EL (cell line): ENCODE measurements around the gene GPR35.

Experiments used
- DNase-seq: peaks from one replicate; pipeline ENCODE4 v3.0.0-alpha.2; 2016

Gene GPR35, protein sequence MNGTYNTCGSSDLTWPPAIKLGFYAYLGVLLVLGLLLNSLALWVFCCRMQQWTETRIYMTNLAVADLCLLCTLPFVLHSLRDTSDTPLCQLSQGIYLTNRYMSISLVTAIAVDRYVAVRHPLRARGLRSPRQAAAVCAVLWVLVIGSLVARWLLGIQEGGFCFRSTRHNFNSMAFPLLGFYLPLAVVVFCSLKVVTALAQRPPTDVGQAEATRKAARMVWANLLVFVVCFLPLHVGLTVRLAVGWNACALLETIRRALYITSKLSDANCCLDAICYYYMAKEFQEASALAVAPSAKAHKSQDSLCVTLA

DNA sequence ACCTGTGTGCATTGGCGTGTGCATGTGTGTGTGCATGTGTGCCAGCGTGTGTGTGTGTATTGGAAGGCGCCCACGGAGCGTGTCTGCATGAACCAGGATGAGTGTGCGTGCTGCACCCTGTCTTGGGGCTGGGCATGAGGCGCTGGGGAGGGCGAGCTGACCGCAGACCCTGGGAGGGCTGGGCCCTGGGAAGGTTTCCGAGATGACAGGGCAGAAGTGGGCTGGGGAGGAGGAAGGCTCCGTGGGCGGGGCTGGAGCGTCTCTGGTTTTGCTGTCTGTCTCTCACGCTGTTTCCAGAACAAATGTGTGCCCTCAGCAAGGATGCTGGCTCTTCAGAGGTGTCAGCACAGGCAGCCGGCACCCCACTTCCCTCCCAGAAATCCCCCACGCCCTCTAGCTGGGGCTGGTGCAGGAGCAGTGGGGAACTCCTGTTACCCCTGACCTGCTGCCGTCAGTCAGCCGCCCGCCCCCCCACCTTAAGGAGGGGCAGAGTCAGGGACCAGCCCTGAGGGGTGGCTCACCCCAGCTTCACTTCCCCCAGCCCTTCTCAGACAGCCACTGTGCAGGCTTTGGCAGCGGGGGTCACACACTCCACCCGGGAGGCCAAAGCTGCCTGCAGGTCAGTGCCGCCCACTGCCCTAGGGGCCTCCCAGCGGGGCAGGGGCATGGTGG is at the start of gene GPR35:
GPR35 (plus strand) TSS at position 531 of the 672 bp plus-strand sequence. CDS start 4,473 bp downstream, outside the sequence.
- peak; percentile 85 for DNase-seq

DNA sequence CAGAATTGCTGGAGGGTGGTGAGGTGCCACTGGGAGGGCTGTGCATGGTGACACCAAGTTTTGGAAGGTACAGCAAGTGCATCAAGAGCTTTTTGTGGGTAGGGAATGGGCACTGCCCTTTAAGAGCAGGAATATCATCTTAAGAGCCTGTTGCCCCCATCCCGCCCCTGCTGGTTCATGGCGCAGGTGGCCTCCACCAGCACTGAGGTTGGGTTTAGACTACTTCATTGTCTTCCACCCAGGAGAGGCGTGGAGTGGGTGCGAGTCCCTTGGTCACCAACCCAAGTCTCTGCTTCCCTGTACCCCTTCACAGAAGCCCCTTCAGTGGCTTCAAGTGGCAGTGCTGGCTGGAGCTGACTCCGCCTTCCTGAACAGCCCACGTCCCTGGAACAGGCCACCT is 49.2 kb upstream of the GPR35 start:
- DNase-seq, result no peak

DNA sequence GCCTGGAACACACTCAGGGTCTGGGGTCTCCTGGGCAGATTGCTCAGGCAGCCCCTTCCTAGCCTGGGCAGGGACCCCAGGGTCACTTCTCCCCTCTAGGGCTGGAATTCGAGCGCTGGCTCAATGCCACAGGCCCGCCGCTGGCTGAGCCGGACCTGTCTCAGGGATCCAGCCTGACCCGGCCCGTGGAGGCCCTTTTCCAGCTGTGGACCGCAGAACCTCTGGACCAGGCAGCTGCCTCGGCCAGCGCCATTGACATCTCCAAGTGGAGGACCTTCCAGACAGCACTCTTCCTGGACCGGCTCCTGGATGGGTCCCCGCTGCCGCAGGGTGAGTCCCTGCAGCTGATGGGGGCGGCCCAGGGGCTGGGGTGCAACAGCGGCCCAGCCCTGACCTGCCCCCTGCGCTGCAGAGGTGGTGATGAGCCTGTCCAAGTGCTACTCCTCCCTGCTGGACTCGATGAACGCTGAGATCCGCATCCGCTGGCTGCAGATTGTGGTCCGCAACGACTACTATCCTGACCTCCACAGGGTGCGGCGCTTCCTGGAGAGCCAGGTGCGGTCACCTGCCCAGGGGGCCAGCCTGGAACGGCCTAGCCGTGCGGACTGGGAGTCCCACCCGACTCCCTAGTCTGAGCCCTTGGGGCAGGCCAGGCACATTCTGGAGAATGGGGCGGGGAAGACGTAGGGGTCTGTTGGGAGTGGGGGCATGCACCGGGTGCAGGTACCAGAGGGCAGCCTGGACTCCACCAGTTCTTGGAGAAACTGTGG is 48.7 kb upstream of the GPR35 start:
- DNase-seq, result no peak

DNA sequence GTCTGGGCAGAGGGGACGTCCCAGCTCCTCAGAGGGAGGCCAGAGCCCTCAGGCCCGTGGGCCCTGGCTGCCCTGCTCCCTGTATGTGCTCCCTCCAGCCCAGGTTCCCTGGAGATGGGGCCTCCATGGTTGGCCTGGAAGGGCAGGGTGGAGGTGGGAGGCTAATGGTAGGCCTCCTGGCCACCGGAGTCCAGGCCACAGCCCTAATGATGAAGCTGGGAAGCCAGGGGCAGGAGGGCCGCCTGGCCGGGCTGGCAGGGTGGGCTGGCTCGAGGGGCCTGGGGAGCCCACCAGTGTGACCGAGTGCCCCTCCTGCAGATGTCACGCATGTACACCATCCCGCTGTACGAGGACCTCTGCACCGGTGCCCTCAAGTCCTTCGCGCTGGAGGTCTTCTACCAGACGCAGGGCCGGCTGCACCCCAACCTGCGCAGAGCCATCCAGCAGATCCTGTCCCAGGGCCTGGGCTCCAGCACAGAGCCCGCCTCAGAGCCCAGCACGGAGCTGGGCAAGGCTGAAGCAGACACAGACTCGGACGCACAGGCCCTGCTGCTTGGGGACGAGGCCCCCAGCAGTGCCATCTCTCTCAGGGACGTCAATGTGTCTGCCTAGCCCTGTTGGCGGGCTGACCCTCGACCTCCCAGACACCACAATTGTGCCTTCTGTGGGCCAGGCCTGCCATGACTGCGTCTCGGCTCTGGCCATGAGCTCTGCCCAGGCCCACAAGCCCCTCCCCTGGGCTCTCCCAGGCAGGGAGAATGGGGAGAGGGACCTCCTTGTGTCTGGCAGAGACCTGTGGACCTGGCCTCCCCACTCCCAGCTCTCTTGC is 47.8 kb upstream of the GPR35 start:
- no peak for DNase-seq

DNA sequence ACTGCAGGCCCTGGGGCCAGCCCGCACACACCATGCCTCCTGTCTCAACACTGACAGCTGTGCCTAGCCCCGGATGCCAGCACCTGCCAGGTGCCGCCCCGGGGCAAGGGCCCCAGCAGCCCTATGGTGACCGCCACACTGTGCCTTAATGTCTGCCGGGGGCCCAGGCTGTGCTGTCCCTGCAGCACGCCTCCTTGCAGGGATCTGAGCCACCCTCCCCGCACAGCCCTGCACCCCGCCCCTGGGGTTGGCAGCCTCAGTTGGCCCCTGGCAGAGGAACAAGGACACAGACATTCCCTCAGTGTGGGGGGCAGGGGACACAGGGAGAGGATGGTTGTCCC is 47.2 kb upstream of the GPR35 start:
- DNase-seq, result no peak

DNA sequence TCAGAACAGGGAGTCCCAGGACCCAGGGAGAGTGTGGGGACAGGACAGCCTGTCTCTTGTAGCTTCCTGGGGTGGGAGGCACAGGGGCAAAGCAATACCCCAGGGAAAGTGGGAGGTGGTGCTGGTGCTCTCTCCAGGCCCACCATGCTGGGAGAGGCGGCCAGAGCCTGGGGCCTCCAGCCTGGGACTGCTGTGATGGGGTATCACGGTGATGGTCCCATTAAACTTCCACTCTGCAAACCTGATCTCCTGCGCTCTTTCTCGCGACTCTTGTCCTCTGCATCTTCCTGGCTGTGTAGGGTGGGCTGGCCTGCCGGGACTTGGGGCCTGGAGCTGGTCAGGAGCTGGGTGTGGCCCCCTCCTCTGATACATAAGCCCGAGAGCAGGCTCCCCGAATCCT is 46.8 kb upstream of the GPR35 start:
- no peak for DNase-seq

DNA sequence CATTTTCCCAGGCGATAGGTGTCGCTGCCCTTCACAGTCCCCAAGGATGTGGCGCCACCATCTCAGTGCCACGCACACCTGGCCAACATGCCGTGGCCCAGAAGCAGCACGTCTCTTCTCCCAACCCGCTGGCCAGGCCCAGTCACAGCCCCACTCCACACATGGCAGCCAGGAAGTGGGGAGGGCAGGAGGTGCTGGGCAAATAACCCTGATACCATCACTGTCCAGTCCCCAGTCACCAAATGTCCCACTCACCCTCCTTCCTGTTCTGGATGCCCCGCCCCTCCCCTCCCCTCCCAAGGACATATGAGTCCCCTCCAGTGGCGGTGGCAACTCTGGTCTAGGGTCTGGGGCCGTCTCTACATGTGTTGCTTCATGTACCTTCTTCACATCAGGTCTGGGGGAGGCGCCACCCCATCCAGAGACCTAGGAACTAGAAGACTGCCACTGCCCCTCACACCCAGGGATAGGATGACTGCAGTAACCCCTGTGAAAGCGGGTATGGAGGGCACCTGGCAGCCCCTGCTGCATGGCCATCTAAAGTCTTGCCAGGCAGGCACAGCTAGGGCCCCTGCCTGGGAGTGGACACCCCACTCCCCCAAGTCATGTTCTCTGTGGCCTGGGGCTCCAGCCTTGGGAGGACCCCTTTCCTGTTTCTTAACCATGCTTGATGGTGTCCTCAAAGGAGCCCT is 46.1 kb upstream of the GPR35 start:
- no peak for DNase-seq

DNA sequence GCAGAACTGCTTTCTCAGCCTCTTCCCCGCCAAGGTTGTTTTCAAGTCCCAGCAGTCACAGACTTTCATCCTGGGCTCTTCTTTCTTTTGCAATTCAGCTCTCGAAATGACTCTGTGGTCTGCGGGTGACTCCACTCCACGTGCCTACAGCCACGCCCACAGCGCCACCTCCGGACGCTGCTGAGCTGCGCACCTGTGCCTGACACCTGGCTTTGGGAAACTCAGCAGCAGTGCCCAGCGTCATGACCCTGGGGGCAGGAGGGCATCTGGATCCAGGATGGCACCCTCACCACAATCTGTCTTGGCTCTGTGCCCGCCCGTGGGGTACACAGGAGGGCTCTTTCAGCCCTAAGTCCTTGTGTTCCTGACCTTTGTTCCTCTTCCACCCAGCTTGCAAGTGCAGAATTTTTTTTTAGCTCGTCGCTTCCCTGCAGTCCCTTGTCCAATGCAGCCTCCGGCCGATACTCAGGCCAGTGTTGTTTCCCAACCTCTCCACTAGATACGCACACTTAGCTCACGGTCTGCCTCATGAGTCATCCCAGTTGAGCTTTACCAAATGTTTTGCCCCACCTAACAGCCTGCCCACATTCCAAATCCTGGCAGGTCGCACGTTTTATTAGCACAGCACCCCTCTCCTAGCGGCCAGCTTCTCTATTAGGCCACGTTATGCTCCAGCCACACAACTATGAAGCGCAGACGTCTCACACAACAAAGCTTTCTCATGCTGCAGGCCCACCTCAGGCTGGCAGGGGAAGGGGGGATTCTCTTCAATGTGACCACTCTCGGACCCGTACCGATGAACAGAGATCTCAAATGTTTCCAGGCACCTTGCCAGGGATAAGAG is 45.3 kb upstream of the GPR35 start:
- DNase-seq, result peak; percentile 92

DNA sequence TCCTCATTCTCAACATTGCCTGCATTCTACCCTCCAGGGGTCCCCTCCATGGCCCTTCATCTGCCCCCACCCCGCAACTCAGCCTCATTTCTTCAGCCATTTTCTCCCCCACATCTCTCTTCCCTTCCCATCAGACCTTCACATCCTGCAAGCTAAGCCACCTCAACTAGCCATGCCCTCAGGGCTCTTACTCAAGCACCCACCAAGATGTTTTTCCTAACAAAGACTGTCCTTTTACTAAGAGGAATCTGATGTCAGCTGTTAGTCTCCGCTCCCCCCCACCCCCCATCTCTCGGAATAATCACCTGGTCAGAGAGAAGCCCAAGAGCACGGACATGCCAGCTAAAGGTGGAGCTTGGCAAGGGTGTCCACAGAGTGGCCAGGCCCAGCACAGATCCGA is 43.5 kb upstream of the GPR35 start:
- DNase-seq, result peak; percentile 46

DNA sequence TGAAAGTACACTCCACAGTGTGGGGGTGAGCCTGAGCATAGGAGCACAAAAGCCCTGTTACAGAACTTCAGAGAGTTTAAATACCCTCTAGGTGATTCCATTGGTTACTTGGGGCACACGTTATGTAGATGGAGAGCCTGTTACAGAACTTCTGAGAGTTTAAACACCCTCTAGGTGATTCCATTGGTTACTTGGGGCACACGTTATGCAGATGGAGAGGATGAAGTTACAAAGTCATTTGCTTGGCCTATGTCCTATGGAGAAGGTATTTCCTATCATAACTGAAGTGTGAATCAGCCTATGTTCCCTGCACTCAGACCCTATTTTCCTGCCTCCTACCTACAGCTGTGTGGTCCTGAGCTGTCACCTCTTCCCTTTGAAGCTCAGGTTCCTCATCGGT is 42.5 kb upstream of the GPR35 start:
- peak; percentile 21 for DNase-seq

DNA sequence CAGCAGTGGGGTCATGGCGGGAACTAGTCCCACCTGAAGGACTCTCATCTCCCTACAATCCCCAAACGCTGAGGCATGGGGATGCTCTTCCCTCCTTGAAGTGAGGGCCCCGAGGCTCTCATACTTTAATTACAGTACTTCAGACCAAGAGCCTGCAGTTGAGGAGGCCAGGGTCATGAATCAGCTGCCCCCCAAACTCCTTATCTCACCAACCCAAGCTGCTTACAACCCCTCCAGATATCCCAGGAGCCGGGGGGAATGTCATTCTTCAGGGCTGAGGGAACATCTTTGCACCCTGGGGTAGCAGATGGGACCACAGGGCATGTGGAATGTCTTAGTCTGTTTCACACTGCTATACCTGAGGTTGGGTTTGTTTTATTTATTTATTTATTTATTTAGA is 41.5 kb upstream of the GPR35 start:
- DNase-seq, result no peak

DNA sequence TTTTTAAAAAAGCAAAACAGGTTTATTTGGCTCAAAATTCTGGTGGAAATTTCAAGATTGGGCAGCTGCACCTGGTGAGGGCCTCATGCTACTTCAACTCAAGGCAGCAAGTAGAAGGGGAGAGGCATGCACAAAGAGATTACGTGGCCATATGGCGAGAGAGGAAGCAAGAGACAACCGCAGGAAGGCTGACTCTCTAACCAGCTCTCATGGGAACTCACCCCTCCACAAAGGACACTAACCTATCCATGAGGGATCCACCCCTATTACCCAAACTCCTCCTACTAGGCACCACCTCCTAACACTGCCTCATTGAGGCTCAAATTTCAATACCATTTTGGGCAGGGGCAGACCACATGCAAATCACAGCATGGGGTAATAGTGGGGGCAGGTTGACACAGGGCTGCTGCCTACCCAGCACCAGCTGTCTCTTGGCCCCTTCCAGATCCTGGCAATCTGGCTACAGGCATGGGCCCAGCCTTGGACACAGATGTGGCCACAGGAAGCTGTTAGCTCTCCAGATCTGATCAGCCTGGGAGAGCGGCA is 40.7 kb upstream of the GPR35 start:
- DNase-seq, result peak; percentile 29

DNA sequence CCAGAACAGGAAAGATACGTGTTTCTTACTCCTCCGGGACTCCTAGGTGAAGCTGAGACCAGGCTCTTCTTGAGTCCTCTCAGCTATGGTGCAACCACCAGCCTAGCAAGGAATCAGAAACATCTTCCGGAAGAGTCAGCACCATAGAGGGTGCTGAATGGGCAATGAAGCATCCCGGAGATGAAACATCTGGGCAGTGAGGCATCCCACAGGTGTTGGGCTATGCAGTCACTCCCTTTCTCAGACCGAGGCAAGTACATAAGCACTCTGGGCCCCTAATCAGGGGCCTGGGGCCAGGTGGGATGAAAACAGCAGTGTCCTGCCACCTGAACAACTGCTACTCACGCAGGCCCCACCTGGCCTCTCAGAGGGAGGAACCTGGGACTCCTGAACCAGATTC is 40.2 kb upstream of the GPR35 start:
- no peak for DNase-seq

DNA sequence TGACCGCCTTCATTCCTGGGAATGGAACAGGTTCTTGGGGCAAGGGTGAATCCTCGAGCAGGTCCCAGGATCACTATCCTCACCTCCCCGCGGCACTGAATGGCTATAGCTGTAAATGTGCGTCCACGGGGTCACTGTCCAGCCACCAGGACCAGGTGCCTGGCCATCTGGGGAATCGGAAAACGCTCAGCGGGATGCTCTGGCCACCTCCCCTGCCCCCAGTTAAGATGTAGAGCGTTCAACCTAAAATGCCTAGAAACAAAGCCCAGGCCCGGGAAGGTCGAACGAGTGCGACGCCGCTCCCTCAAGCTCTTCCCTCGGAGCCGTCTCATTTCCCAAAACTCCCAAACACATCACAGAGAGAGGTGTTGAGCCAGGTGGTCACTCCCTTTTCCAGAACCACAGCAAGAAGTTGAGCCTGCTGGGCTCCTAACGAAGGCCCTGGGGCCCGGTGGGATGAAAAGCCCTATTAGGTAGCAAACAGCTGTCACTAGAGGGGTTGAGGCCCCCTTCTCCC is 39.5 kb upstream of the GPR35 start:
- no peak for DNase-seq

DNA sequence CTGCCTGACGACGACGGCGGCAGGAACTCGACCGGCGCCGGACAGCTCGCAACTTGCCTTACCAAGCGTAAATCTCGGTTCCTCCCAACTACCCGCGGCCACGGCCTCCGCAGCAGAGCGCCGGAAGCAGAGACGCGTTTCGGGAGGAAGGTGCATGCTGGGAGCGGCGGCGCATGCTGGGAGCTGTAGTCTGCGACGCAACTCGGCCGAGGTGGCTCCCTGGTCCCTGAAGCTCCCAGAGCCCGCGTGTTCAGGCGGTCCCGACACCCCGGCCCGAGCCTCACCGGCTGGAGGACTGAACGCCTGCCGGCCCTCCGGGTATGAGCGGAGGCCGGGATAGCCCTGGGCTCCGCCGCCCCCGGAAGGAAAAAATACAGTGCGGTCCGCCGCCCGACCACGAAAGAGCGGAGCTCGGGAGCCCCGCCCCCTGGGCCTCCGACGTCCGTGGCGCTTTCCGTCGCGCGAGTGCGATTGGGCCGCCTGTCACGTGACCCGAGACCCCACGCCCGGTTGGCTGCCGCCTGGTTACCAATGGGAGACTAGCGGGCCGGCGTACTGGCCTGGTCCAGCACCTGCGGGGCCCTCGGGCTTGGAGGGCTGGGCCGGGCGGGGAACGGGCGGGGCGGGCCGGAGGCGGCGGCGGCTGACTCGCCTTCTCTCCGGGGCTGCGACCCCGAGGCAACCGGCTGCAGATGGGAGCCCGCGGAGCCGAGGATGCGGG is 38.9 kb upstream of the GPR35 start, which contains the start of gene CAPN10:
CAPN10 (plus strand) TSS at position 537 of the 721 bp plus-strand sequence; CDS start at position 715, 178 bp downstream.
- peak; percentile 95 for DNase-seq

DNA sequence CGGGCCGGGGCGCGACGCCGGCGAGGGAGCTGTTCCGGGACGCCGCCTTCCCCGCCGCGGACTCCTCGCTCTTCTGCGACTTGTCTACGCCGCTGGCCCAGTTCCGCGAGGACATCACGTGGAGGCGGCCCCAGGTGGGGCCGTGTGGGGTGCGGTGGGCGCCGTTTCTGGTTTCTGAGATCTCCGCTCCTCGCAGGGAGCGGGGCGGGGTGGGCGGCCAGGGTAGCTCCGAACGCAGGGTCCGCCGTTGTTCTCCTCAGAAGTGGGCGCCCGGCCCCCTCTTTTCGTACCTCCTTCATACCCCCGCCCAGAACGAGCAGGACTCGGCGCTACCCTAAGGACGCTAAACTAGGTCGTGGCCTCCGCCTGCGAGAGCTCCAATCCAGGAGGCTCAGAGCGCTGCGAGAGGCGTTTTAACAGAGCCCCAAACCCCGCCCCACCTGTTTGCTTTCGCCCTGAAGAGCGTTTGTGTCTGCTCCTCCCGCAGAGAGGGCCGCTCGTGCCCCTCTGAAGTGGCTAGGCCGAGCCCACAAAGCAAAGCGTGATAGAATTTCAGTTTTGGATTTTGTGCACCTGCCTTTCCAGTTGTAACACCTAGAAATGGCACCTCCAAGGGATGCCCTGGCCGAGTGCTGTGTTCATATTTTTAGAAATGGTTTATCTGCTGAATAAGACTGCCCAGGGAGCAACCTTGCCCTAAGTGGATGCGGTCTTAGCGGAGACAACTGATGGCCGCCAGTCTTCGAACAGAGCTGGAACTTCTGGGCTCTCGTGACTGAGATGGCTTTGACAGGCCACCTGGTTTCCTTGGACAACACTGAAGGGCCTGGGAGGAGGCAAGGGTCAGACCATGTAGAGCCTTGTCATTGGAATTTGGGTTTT is 38.1 kb upstream of the GPR35 start:
- DNase-seq, result peak; percentile 33

DNA sequence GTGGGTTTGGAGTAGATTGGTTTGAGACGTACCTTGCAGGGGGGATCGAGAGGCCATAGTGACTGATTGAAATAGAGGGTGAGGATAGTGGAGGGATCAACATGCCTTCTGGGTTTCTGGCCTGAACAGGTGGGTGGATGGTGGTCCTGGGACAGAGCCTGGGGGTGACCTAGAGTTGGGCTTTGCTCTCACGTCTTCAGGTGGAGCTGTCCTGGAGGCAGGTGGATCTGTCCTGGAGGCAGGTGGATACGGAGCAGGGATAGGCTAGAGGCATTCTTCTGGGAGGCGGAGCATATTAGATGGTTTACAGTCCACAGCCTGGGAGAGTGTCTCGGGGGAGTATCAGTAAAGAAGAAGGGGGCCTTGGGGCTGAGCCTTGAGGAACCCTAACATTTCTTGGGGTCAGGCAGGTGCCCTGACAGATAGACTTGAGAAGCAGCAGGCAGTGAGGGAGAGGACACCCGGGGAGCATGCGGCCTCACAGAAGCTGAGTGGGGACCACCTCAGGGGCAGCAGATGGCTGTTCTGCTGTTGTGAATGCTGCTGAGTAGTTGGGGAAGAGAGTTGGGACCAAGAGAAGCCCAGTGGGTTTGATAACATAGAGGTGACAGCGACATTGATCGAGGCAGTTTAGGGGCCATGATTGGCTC is 37.1 kb upstream of the GPR35 start:
- no peak for DNase-seq

DNA sequence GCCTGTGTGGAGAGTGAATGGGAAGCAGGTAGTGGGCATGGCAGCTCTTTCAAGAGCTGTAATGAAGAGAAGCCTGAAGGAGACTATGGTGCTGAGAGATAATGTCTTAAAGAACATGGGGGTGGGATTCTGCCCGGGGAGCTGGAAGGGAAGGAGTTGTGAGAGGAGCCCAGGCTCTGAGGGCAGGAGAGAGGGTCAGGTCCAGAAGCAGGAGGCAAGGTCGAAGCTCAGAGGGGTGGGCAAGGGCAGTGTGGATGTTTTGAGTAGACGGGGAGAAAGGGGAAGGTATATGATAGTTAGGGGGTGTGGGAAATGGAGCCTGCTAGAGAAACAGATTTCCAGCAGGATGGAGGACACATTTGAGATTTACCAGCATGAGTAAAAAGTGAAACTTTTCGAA is 36.6 kb upstream of the GPR35 start:
- no peak for DNase-seq

DNA sequence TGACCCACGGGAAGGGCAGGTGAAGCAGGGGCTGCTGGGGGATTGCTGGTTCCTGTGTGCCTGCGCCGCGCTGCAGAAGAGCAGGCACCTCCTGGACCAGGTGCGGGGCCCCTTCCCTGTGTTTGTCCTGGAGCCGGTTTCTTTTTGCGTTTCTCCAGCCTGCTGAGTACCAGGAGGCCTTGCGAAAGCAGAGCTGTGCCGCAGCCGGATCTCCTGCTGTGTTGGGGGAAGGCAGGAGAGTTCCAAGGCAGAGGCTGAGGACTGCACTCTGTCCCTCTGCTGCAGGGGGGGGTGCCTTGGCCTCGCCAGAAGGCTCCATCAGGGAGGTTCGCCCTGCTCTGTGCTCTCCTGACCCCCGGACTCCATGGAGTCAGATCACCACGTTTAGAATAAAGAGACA is 35.9 kb upstream of the GPR35 start:
- DNase-seq, result no peak
